ENCODE data around the gene TRPV4. TPM values are rescaled to one million over a fixed set of nuclear protein-coding genes. Genes with fewer than 3 reads are reported as not detected.
A peak's percentile ranks its signal among the peaks of the same experiment; 100 is the strongest.

Gene TRPV4
- total RNA-seq, 1 donor from 2014 or later = 0.56 TPM

DNA sequence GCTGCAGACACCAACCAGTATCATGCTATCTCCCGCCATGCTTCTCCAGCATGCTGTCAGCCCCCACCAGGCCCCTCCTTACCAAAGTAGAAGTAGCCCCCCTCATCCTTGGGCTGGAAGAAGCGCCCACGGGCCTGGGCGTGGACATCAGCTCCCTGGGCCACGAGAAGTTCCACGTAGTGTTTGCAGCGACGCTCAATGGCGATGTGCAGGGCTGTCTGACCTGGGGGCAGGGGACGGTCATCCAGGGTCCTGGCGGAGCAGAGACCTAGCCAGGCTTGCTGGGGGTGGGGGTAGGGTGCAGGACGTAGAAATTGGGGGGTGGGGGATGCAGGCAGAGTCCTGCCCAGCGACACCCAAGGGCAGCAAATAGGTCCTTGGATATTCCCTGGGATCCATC is 32.7 kb downstream of the TRPV4 start:
- no peaks in the 10 kb centered on the region for H3K36me3 Mint-ChIP-seq
- H3K4me3 ChIP-seq = no peak overlapping the region
- H3K9me3 ChIP-seq (ENCODE audit: low read depth) = no peaks in the 10 kb centered on the region
- H3K9ac ChIP-seq = no peak overlapping the region
- H3K36me3 ChIP-seq = no peaks in the 10 kb centered on the region
- no peak overlapping the region for H3K27ac Mint-ChIP-seq
- no peaks in the 10 kb centered on the region for H3K4me1 ChIP-seq
- H3K4me1 Mint-ChIP-seq = no peaks in the 10 kb centered on the region
- no peaks in the 10 kb centered on the region for H3F3A ChIP-seq (ENCODE audit: low read depth)
- H4K20me1 ChIP-seq (ENCODE audit: low read depth) = no peaks in the 10 kb centered on the region
- no peaks in the 10 kb centered on the region for H3K79me2 ChIP-seq (ENCODE audit: low read depth)
- no peak overlapping the region for H3K4me3 Mint-ChIP-seq
- no peak overlapping the region for H3K27ac ChIP-seq
- H3K4me2 ChIP-seq = no peak overlapping the region
- DNase-seq (ENCODE audit: low spot score) = no peak
- H3K9me3 Mint-ChIP-seq = no peaks in the 10 kb centered on the region
- peaks cover 17% of the 10 kb centered on the region for H3K27me3 Mint-ChIP-seq (ENCODE audit: insufficient read depth, low read depth)
- no peak for TF ChIP-seq EZH2 (IDR thresholded peaks at IDR 0.05)
- TF ChIP-seq EZH2phosphoT487 (IDR thresholded peaks at IDR 0.05) = no peak
- TF ChIP-seq, protein P1, sequence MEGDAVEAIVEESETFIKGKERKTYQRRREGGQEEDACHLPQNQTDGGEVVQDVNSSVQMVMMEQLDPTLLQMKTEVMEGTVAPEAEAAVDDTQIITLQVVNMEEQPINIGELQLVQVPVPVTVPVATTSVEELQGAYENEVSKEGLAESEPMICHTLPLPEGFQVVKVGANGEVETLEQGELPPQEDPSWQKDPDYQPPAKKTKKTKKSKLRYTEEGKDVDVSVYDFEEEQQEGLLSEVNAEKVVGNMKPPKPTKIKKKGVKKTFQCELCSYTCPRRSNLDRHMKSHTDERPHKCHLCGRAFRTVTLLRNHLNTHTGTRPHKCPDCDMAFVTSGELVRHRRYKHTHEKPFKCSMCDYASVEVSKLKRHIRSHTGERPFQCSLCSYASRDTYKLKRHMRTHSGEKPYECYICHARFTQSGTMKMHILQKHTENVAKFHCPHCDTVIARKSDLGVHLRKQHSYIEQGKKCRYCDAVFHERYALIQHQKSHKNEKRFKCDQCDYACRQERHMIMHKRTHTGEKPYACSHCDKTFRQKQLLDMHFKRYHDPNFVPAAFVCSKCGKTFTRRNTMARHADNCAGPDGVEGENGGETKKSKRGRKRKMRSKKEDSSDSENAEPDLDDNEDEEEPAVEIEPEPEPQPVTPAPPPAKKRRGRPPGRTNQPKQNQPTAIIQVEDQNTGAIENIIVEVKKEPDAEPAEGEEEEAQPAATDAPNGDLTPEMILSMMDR (IDR thresholded peaks at IDR 0.05) = no peak
- no peaks in the 10 kb centered on the region for H3K27me3 ChIP-seq
- no peak overlapping the region for H2AFZ ChIP-seq (replicated peaks)

DNA sequence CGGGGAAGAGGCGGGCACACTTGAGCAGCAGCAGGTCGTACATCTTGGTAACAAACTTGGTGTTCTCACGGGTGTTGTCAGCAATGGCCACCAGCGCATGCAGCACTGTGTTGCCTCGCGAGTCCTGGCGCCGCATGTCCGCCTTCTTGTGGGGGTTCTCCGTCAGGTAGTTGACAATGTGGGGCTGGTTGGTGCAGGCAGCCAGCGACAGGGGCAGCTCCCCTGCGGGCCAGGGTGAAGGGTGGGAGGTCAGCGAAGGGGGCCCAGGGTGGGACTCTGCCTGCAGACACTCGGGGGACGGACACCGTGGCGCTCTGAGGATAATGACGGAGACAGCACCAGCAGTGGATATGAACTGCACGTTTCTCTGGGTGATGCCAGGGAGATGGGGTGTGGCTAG is 34.5 kb downstream of the TRPV4 start:
- Histone ChIP-seq H3K4me2 (no peak overlapping the region), H3K79me2 (ENCODE audit: low read depth) (no peaks in the 10 kb centered on the region), H3K27ac (no peak overlapping the region), H3K4me1 (no peaks in the 10 kb centered on the region), H3F3A (ENCODE audit: low read depth) (no peaks in the 10 kb centered on the region), H3K27me3 (no peaks in the 10 kb centered on the region), H3K4me3 (no peak overlapping the region), H3K9ac (no peak overlapping the region), H3K36me3 (no peaks in the 10 kb centered on the region), H4K20me1 (ENCODE audit: low read depth) (no peaks in the 10 kb centered on the region), H3K9me3 (ENCODE audit: low read depth) (no peaks in the 10 kb centered on the region), H2AFZ (replicated peaks) (no peak overlapping the region)
- peaks cover 9% of the 10 kb centered on the region for H3K27me3 Mint-ChIP-seq (ENCODE audit: insufficient read depth, low read depth)
- no peaks in the 10 kb centered on the region for H3K36me3 Mint-ChIP-seq
- no peaks in the 10 kb centered on the region for H3K9me3 Mint-ChIP-seq
- H3K4me1 Mint-ChIP-seq = no peaks in the 10 kb centered on the region
- peak overlapping the region; percentile 46 for H3K27ac Mint-ChIP-seq
- TF ChIP-seq EZH2 (IDR thresholded peaks at IDR 0.05) (no peak), EZH2phosphoT487 (IDR thresholded peaks at IDR 0.05) (no peak)
- TF ChIP-seq, protein P1 (IDR thresholded peaks at IDR 0.05) = no peak
- no peak overlapping the region for H3K4me3 Mint-ChIP-seq
- no peak for DNase-seq (ENCODE audit: low spot score)

DNA sequence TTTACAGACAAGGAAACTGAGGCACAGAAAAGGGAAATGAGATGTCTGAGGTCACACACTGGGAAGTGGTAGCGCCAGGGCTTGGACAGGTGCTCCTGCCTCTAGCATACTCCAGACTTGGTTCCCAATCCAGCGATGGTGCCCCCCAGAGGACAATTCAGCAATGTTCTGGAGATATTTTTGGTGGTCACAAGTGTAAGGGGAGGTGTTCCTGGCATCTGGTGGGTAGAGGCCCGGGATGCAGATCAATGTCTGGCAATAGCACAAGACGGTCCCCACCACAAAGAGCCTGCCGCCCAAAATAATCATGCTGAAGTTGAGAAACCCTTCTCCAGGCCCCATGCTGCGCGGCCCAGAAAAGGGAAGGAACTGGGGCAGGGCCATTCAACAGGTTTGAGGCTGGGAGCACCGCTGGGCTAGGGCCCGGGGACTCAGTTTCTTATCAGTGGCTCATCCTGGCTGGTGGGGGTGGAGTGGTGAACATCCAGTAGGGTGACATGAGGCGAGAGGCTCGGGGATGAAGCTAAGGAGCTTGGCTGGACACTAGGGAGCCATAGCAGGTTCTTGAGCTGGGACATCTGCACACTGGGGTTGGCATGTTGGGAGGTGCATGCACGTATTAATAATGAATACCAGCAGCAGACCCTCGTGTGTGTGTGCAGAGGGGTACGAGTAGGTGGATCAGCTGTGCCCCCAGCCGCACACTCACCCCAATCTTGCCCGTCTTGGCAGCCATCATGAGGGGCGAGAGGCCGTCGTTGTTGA is 35.1 kb downstream of the TRPV4 start:
- peak; percentile 30 for DNase-seq (ENCODE audit: low spot score)
- TF ChIP-seq EZH2phosphoT487 (IDR thresholded peaks at IDR 0.05) (no peak), EZH2 (IDR thresholded peaks at IDR 0.05) (no peak)
- TF ChIP-seq, protein P1 (IDR thresholded peaks at IDR 0.05) = peak; percentile 48
- H3K79me2 ChIP-seq (ENCODE audit: low read depth) = no peaks in the 10 kb centered on the region

More for the DNA sequence above, 35.1 kb downstream of the TRPV4 start:
- H3K4me3 ChIP-seq = no peak overlapping the region
- no peaks in the 10 kb centered on the region for H3F3A ChIP-seq (ENCODE audit: low read depth)
- Mint-ChIP-seq H3K9me3 (no peaks in the 10 kb centered on the region), H3K4me3 (no peak overlapping the region), H3K27ac (peak overlapping the region; percentile 46), H3K27me3 (ENCODE audit: insufficient read depth, low read depth) (peaks cover 9% of the 10 kb centered on the region), H3K4me1 (no peaks in the 10 kb centered on the region), H3K36me3 (no peaks in the 10 kb centered on the region)
- no peak overlapping the region for H3K27ac ChIP-seq
- H3K4me2 ChIP-seq = no peak overlapping the region
- H3K9me3 ChIP-seq (ENCODE audit: low read depth) = no peaks in the 10 kb centered on the region
- H3K4me1 ChIP-seq = peaks cover 3% of the 10 kb centered on the region
- no peaks in the 10 kb centered on the region for H3K36me3 ChIP-seq
- H4K20me1 ChIP-seq (ENCODE audit: low read depth) = no peaks in the 10 kb centered on the region
- H3K9ac ChIP-seq = no peak overlapping the region
- H3K27me3 ChIP-seq = no peaks in the 10 kb centered on the region
- H2AFZ ChIP-seq (replicated peaks) = no peak overlapping the region

Measured in neural progenitor cell (in vitro differentiated cells).